HG02840 (cell line): ENCODE measurements around the gene USP17L26.
"Not testable (repeated sequence)": the region's sequence is repeated elsewhere in the genome, so short reads cannot be mapped to it uniquely, and the experiment has no call there.

ENCODE experiments used
- ATAC-seq: cut with Tn5 transposase; IDR thresholded peaks from one replicate; pipeline ENCODE4 v1.9.1; 2021; ENCODE audit warnings: mild to moderate bottlenecking, moderate library complexity, moderate number of reproducible peaks; ENCODE audit not compliant: unreplicated experiment, low FRiP score

USP17L26 gene

GRCh38 chr4:9334358-9334757, at the start of gene USP17L26:
Gene USP17L26, plus strand, starts transcription at chr4:9334658. Its CDS starts 0 bp downstream, at chr4:9334658.
- not testable (repeated sequence) for ATAC-seq

DNA sequence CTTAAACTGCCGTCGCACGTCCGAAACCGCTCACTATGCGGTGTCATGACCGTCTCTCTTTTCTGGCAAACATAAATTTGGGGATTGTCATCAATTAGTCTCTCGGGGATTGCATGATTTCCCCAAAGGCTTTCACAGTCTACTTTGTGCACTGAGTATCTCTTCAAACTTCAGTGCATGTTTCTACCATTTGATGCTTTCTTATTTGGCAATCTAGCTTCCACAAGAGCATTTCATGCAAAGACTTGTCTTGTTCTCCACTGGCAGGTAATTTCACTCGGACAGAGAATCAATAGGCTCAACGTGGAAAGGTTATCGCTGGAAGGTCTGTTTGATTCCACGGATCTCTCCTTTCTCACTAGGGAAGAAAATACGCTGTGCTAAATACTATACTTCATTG, 10.3 kb upstream of the USP17L26 start:
- not testable (repeated sequence) for ATAC-seq

GRCh38 chr4:9324865-9325264, 9.6 kb upstream of the USP17L26 start, which contains the start of gene USP17L24:
Gene USP17L24, plus strand, starts transcription at chr4:9325165. Its CDS starts 0 bp downstream, at chr4:9325165.
- ATAC-seq: not testable (repeated sequence)

DNA sequence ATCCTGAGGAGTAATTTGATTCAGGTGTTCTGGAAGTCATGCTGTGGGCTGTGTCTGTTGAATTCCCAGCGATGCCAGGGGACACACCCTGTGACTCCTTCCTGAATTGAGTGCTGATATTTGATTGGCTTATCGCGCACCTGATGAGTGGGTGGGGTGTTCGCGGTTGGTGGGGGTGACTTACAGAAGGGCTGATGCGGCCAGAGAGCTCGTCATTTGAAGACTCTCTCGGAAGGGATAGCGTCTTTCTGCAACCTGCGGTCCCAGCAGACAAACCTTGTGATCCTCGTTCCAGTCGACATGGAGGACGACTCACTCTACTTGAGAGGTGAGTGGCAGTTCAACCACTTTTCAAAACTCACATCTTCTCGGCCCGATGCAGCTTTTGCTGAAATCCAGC, 4.8 kb upstream of the USP17L26 start, which contains the start of gene USP17L25:
TSS of gene USP17L25 (plus strand) at position 301 of the 400 bp plus-strand sequence. CDS start at position 301, 0 bp downstream.
- ATAC-seq: not testable (repeated sequence)

GRCh38 chr4:9339103-9339502, 4.6 kb downstream of the USP17L26 start, which contains the start of gene USP17L5:
Gene USP17L5, plus strand, starts transcription at chr4:9339403. Its CDS starts 0 bp downstream, at chr4:9339403.
- not testable (repeated sequence) for ATAC-seq

- not testable (repeated sequence) for ATAC-seq
These were observed 9.4 kb downstream of the USP17L26 start, which contains the start of gene USP17L27 for GRCh38 chr4:9343848-9344247. Gene USP17L27, plus strand, starts transcription at chr4:9344148. Its CDS starts 0 bp downstream, at chr4:9344148.

- ATAC-seq: not testable (repeated sequence)
These were observed 14.1 kb downstream of the USP17L26 start, which contains the start of gene USP17L28 for GRCh38 chr4:9348593-9348992. Gene USP17L28, plus strand, starts transcription at chr4:9348893. Its CDS starts 0 bp downstream, at chr4:9348893.

- not testable (repeated sequence) for ATAC-seq
These were observed 16.4 kb downstream of the USP17L26 start for GRCh38 chr4:9350866-9351265.

DNA sequence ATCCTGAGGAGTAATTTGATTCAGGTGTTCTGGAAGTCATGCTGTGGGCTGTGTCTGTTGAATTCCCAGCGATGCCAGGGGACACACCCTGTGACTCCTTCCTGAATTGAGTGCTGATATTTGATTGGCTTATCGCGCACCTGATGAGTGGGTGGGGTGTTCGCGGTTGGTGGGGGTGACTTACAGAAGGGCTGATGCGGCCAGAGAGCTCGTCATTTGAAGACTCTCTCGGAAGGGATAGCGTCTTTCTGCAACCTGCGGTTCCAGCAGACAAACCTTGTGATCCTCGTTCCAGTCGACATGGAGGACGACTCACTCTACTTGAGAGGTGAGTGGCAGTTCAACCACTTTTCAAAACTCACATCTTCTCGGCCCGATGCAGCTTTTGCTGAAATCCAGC, 18.9 kb downstream of the USP17L26 start, which contains the start of gene USP17L29:
TSS of gene USP17L29 (plus strand) at position 301 of the 400 bp plus-strand sequence. CDS start at position 301, 0 bp downstream.
- not testable (repeated sequence) for ATAC-seq

GRCh38 chr4:9362829-9363228, 28.4 kb downstream of the USP17L26 start, which contains the start of gene USP17L30:
Gene USP17L30, plus strand, starts transcription at chr4:9363129. Its CDS starts 0 bp downstream, at chr4:9363129.
- ATAC-seq: not testable (repeated sequence)

DNA sequence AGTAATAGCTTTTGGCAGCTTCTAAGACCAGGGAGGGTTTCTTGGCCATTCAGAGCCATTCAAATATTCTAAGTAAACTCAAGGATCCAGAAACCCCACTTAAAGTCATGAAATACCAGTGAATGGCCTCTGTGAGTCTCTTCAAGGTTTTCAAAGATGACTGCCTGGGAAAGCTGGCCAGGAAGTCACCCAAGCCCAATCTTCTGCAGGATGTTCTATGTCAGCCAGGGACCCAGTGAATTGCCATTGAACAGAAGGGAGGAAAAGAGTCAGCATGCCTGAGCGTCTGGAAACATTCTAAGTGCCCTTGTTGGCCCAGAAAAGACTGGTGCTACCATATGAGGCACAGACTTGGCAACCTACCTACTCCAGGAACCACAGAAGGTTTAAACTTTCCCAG, 45.4 kb downstream of the USP17L26 start:
- not testable (repeated sequence) for ATAC-seq

GRCh38 chr4:9381012-9381534, 46.6 kb downstream of the USP17L26 start:
- ATAC-seq: not testable (repeated sequence)

GRCh38 chr4:9384126-9384525, 49.7 kb downstream of the USP17L26 start:
- ATAC-seq: no peak
